B cell (primary cell): ENCODE results near the gene CCDC144A. TPM values are rescaled to one million over a fixed set of nuclear protein-coding genes. Genes with fewer than 3 reads are reported as not detected.

Source experiments
- ATAC-seq: fragments of 200-7000 bp; cut with Tn5 transposase; one replicate; pipeline ENCODE4 v1.10.0; 2021; ENCODE audit warnings: low read depth, mild to moderate bottlenecking, moderate number of reproducible peaks, moderate library complexity
- CTCF ChIA-PET: fragments of 350-600 bp; sonication (Branson Sonifier 250); formaldehyde crosslinking; loops from one replicate; lab custom pipeline; 2021; ENCODE audit warnings: antibody characterized with exemption, inconsistent platforms; lab: Charles Lee
- POLR2A ChIA-PET: fragments of 350-600 bp; sonication (Branson Sonifier 250); formaldehyde crosslinking; loops from one replicate; lab custom pipeline; 2021; ENCODE audit warnings: antibody characterized with exemption; lab: Charles Lee
- DNase-seq: peaks from one replicate; pipeline ENCODE4 v3.0.0; 2013
- H2AFZ ChIP-seq: 2 replicates; pipeline ENCODE4 v1.6.1; 2012; ENCODE audit warnings: mild to moderate bottlenecking, low read depth, low read length; ENCODE audit not compliant: insufficient read depth, poor library complexity, severe bottlenecking
- H3K27ac ChIP-seq, 2 donors: 1 replicate in 1 of 2; 2 replicates in 1 of 2; pipeline ENCODE4 v1.5.1; 2012 to 2013; ENCODE audit warnings: low read length in 2 of 2, mild to moderate bottlenecking in 2 of 2, moderate library complexity in 1 of 2
- H3K27me3 ChIP-seq, 4 experiments: fragments of 200-600 bp in 1 of 4; sonication (generic) in 1 of 4; replicated peaks in 1 of 4; 1 replicate in 2 of 4; 2 replicates in 2 of 4; pipeline versions ENCODE4 v1.6.1 to v1.7.0; 2013 to 2016; ENCODE audit warnings: low read length in 3 of 4, mild to moderate bottlenecking in 2 of 4, mixed read lengths in 1 of 4, moderate library complexity in 1 of 4; ENCODE audit not compliant: insufficient read depth in 4 of 4, control insufficient read depth in 3 of 4; ENCODE audit errors: control extremely low read depth in 1 of 4
- H3K36me3 ChIP-seq, 2 experiments: replicated peaks in 1 of 2; 1 replicate in 1 of 2; 2 replicates in 1 of 2; pipeline versions ENCODE4 v1.6.1 to v1.7.1; 2013; ENCODE audit warnings: low read length in 1 of 2; ENCODE audit not compliant: insufficient read depth in 2 of 2, control insufficient read depth in 1 of 2; ENCODE audit errors: control extremely low read depth in 1 of 2, extremely low read depth in 1 of 2
- H3K4me1 ChIP-seq, 2 donors: fragments of 200-600 bp in 1 of 2; sonication (generic) in 1 of 2; 1 replicate in 1 of 2; 2 replicates in 1 of 2; pipeline versions ENCODE4 v1.5.1 to v1.6.1; 2013 to 2017; ENCODE audit warnings: low read length in 2 of 2; ENCODE audit not compliant: control insufficient read depth in 2 of 2, insufficient read depth in 2 of 2
- H3K4me2 ChIP-seq: replicated peaks from 2 replicates; pipeline ENCODE3; 2012; ENCODE audit warnings: mild to moderate bottlenecking, low read depth, low read length; ENCODE audit not compliant: poor library complexity, severe bottlenecking
- H3K4me3 ChIP-seq, 5 experiments: fragments of 200-600 bp in 1 of 5; sonication (generic) in 1 of 5; 1 replicate in 3 of 5; 2 replicates in 2 of 5; pipeline versions ENCODE4 v1.5.1 to v1.7.0; 2011 to 2016; ENCODE audit warnings: low read length in 4 of 5, mild to moderate bottlenecking in 4 of 5, low read depth in 2 of 5, control low read depth in 1 of 5, moderate library complexity in 1 of 5; ENCODE audit not compliant: insufficient read depth in 1 of 5; ENCODE audit errors: control extremely low read depth in 1 of 5, extremely low read depth in 1 of 5
- H3K79me2 ChIP-seq: fragments of 200-600 bp; sonication (generic); one replicate; pipeline ENCODE4 v1.6.0; 2016; ENCODE audit warnings: low read length; ENCODE audit not compliant: control insufficient read depth, insufficient read depth
- H3K9ac ChIP-seq: fragments of 200-600 bp; sonication (generic); 2 replicates; pipeline ENCODE4 v1.6.1; 2017; ENCODE audit warnings: mild to moderate bottlenecking, low read length, moderate library complexity
- H3K9me3 ChIP-seq, 3 donors: one replicate each; pipeline versions ENCODE4 v1.6.1 to v1.7.1; 2013; ENCODE audit warnings: low read length in 2 of 3; ENCODE audit not compliant: control insufficient read depth in 2 of 3, insufficient read depth in 1 of 3; ENCODE audit errors: control extremely low read depth in 1 of 3
- H4K20me1 ChIP-seq: 2 replicates; pipeline ENCODE4 v1.6.0; 2012; ENCODE audit warnings: mild to moderate bottlenecking, low read length; ENCODE audit not compliant: insufficient read depth, control insufficient read depth, poor library complexity, severe bottlenecking
- H3K27ac Mint-ChIP-seq: one replicate; pipeline ENCODE4 v1.8.0; 2021; ENCODE audit warnings: mixed read lengths
- H3K27me3 Mint-ChIP-seq: one replicate; pipeline ENCODE4 v1.8.0; 2021; ENCODE audit warnings: mixed read lengths
- H3K4me1 Mint-ChIP-seq: one replicate; pipeline ENCODE4 v1.8.0; 2021; ENCODE audit warnings: mixed read lengths
- H3K4me3 Mint-ChIP-seq: one replicate; pipeline ENCODE4 v1.8.0; 2021; ENCODE audit warnings: mixed read lengths
- H3K9me3 Mint-ChIP-seq: one replicate; pipeline ENCODE4 v1.8.0; 2022; ENCODE audit warnings: mixed read lengths; ENCODE audit not compliant: insufficient read depth
- EZH2 ChIP-seq: IDR thresholded peaks from 2 replicates; pipeline ENCODE4 v1.6.1; 2012; ENCODE audit warnings: borderline replicate concordance, low read depth, mild to moderate bottlenecking, moderate library complexity, low read length; ENCODE audit not compliant: insufficient read depth, poor library complexity, severe bottlenecking
- WGBS: methylation state at CpG from one replicate; pipeline ENCODE4 v1.1.5; 2013; ENCODE audit warnings: missing lambda C conversion rate; ENCODE audit not compliant: insufficient coverage; 5-methylcytosine and 5-hydroxymethylcytosine counted together
- intact Hi-C: fragments of 100-400 bp; cut with micrococcal nuclease; formaldehyde crosslinking; loops from one replicate; pipeline ENCODE4 v1.10.0; 2022
- polyA plus RNA-seq: library from polyadenylated mRNA; depleted of rRNA; stranded (reverse); fragments of >200 nt; gene quantifications from 2 replicates; pipeline ENCODE4 v1.2.3, GENCODE V29; 2012
- total RNA-seq, 2 donors: library from RNA; stranded (reverse); fragments of 120-200 nt in 1 of 2; gene quantifications; 1 replicate in 1 of 2; 2 replicates in 1 of 2; pipeline versions ENCODE4 v1.2.3 to v1.2.4, GENCODE V29; 2013 to 2022
- TF ChIP-seq, protein P1 (sequence below): fragments of 200-600 bp; IDR thresholded peaks from one replicate; pipeline ENCODE4 v1.8.0; 2022; ENCODE audit warnings: antibody characterized with exemption, mild to moderate bottlenecking

Gene CCDC144A
- total and polyA plus RNA-seq, 2 donors (not counting 1 experiment from before 2014, with no cell fraction given): 4.8 TPM; not detected in 1

DNA sequence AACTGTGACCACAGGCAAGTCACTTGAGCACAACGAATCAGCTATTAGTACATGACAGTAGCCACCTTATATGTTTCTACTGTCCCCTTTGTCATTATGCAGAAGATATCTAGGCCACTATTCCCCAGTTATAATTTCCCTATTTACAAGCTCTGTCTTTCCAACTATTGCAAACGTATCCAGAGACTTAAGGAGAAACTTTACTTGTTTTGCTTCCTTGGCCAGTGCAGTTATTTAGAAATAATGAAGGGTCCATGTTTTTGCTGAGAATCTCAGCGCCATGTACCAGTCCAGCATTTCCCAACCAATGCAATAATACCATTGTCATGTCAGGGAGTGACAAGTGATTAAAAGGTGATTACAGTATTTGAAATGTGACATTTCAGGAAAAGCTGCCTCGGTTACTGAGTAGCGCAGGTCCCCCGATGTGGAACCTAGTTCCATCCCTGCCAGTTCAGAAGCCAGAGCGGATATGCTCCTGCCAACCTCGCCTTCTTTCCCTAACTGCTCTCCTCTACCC is 37.1 kb upstream of the CCDC144A start:
- Mint-ChIP-seq H3K4me3 (peak overlapping the region; percentile 94), H3K4me1 (peaks cover 16% of the 10 kb centered on the region), H3K9me3 (no peaks in the 10 kb centered on the region), H3K27ac (no peak overlapping the region), H3K27me3 (peaks cover 7% of the 10 kb centered on the region)
- intact Hi-C loops: loop anchor here (2.0 to 5.0 kb wide), 4 partner anchors 66 to 824 kb away; partner anchors contain the start of genes COPS3 and MED9
- Histone ChIP-seq H3K9ac (peak overlapping the region; percentile 86), H3K9me3 (no peaks in the 10 kb centered on the region), H3K27ac (peak overlapping the region in 1 of 2 donors; percentile 78), H3K27me3 (peaks cover 0 to 5% (median 1%) of the 10 kb centered on the region in 4 experiments), H4K20me1 (no peaks in the 10 kb centered on the region), H3K79me2 (peaks cover 17% of the 10 kb centered on the region), H3K4me2 (peak overlapping the region; percentile 87), H3K4me3 (peak overlapping the region; percentile 54 to 96 (median 86)), H3K36me3 (peaks cover 0 to 5% of the 10 kb centered on the region in 2 experiments), H2AFZ (peak overlapping the region; percentile 98), H3K4me1 (peaks cover 6 to 11% of the 10 kb centered on the region in 2 donors)
- POLR2A ChIA-PET: interaction anchor here (1.3 kb wide), 1 partner anchor 117 kb away, joined by 3 read pairs; no protein-coding TSS in a partner anchor
- DNase-seq (peak; percentile 9), ATAC-seq (no peak)
- CTCF ChIA-PET: interaction anchor here (0.6 to 1.0 kb wide), 2 partner anchors 117 to 264 kb away, joined by 3 to 5 read pairs; no protein-coding TSS in a partner anchor
- 16% methylated on average over 6 of the region's 8 CpGs for WGBS
- TF ChIP-seq EZH2: no peak
- TF ChIP-seq, protein P1, sequence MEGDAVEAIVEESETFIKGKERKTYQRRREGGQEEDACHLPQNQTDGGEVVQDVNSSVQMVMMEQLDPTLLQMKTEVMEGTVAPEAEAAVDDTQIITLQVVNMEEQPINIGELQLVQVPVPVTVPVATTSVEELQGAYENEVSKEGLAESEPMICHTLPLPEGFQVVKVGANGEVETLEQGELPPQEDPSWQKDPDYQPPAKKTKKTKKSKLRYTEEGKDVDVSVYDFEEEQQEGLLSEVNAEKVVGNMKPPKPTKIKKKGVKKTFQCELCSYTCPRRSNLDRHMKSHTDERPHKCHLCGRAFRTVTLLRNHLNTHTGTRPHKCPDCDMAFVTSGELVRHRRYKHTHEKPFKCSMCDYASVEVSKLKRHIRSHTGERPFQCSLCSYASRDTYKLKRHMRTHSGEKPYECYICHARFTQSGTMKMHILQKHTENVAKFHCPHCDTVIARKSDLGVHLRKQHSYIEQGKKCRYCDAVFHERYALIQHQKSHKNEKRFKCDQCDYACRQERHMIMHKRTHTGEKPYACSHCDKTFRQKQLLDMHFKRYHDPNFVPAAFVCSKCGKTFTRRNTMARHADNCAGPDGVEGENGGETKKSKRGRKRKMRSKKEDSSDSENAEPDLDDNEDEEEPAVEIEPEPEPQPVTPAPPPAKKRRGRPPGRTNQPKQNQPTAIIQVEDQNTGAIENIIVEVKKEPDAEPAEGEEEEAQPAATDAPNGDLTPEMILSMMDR: no peak
